GM10266 (cell line): ENCODE data around the gene ACTR6.

Experiments
- DNase-seq: peaks from one replicate; pipeline ENCODE4 v3.0.0; 2012; ENCODE audit errors: extremely low spot score
- CTCF ChIP-seq: IDR thresholded peaks from 2 replicates; pipeline ENCODE4 v1.5.1; 2012; ENCODE audit warnings: mild to moderate bottlenecking, low read depth; ENCODE audit not compliant: control insufficient read depth, insufficient read depth; ENCODE audit errors: missing control alignments

ACTR6 gene

GRCh38 chr12:100158535-100158934 lies 42.1 kb upstream of the ACTR6 start:
- no peak for TF ChIP-seq CTCF
- no peak for DNase-seq

GRCh38 chr12:100159391-100160104 lies 41.1 kb upstream of the ACTR6 start:
- no peak for DNase-seq
- no peak for TF ChIP-seq CTCF

GRCh38 chr12:100163416-100164152 lies 37.0 kb upstream of the ACTR6 start:
- peak; percentile 23 for TF ChIP-seq CTCF
- peak; percentile 67 for DNase-seq

GRCh38 chr12:100164153-100164704 lies 36.4 kb upstream of the ACTR6 start:
- TF ChIP-seq CTCF, result no peak
- DNase-seq, result no peak

GRCh38 chr12:100165356-100165755 lies 35.3 kb upstream of the ACTR6 start:
- TF ChIP-seq CTCF, result no peak
- no peak for DNase-seq

- TF ChIP-seq CTCF, result no peak
- DNase-seq, result no peak
Observed at GRCh38 chr12:100166232-100166631, 34.4 kb upstream of the ACTR6 start.

- DNase-seq, result no peak
- no peak for TF ChIP-seq CTCF
Observed at GRCh38 chr12:100168562-100168961, 32.1 kb upstream of the ACTR6 start.
